Measurements from ENCODE around the gene PRSS57.

Gene PRSS57

DNA sequence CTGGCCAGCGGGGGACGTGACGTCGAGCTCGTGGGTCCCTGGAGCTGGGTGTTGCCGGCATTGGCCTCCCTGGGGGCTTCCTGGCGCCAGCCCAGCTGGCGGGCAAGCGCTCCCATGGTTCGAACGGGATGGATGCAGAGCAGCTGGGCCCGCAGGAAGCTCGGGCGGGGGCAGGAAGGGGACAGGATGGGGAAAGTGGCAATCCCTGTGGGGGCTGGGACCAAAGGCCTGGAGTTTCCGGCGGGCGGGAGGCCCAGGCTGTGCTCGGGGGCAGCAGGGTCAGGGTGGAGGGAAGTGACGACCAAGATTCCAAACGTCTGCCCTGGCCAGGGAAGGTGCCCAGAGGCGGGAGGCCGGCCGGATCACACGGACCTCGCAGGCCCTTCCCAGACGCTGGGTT lies 32.8 kb upstream of the PRSS57 start:
- TF ChIP-seq CTCF (IDR thresholded peaks at IDR 0.05; ENCODE audit: low read depth, low read length), result no peak

GRCh38 chr19:726993-727956 lies 32.0 kb upstream of the PRSS57 start:
- no peak for DNase-seq (ENCODE audit: extremely low read depth, low read depth)
- TF ChIP-seq CTCF (IDR thresholded peaks at IDR 0.05; ENCODE audit: low read depth, low read length), result no peak

More for the DNA sequence above, 32.8 kb upstream of the PRSS57 start:
- DNase-seq (ENCODE audit: extremely low read depth, low read depth), result no peak

GRCh38 chr19:725461-726089 lies 30.3 kb upstream of the PRSS57 start:
- TF ChIP-seq CTCF (IDR thresholded peaks at IDR 0.05; ENCODE audit: low read depth, low read length), result no peak
- no peak for DNase-seq (ENCODE audit: extremely low read depth, low read depth)

GRCh38 chr19:723714-724113 lies 28.5 kb upstream of the PRSS57 start:
- no peak for TF ChIP-seq CTCF (IDR thresholded peaks at IDR 0.05; ENCODE audit: low read depth, low read length)
- no peak for DNase-seq (ENCODE audit: extremely low read depth, low read depth)

GRCh38 chr19:723247-723646 lies 28.0 kb upstream of the PRSS57 start:
- TF ChIP-seq CTCF (IDR thresholded peaks at IDR 0.05; ENCODE audit: low read depth, low read length), result no peak
- no peak for DNase-seq (ENCODE audit: extremely low read depth, low read depth)

- DNase-seq (ENCODE audit: extremely low read depth, low read depth), result no peak
Measured at GRCh38 chr19:722553-723101, 27.4 kb upstream of the PRSS57 start.

More at GRCh38 chr19:722553-723101, 27.4 kb upstream of the PRSS57 start:
- no peak for TF ChIP-seq CTCF (IDR thresholded peaks at IDR 0.05; ENCODE audit: low read depth, low read length)

All from AG09319 (cell line).